Measurements from ENCODE around the gene PAPPA. TPM values are rescaled to one million over a fixed set of nuclear protein-coding genes. Genes with fewer than 3 reads are reported as not detected.

The PAPPA gene
- polyA plus RNA-seq, 1 of the 3 experiments (the other 2 are of a cell fraction) = 44.5 TPM

- Histone ChIP-seq H3K27ac (ENCODE audit: low read depth in 2 of 2, low read length in 1 of 2) (no peak overlapping the region), H3K9ac (no peak overlapping the region), H4K20me1 (ENCODE audit: insufficient read depth) (0 out of 2 replicates have a peak, but pooled peaks cover 13% of the 10 kb centered on the region), H3K4me2 (no peak overlapping the region), H3K79me2 (ENCODE audit: insufficient read depth) (peaks cover 23% of the 10 kb centered on the region; the same call in 1 of the 2 replicates), H3F3A (replicated peaks; ENCODE audit: insufficient read depth) (peaks cover 12% of the 10 kb centered on the region), H2AFZ (ENCODE audit: low read depth) (no peak overlapping the region), H3K36me3 (replicated peaks in 1 of 2; ENCODE audit: control insufficient read depth in 1 of 2, insufficient read depth in 2 of 2, low read length in 1 of 2) (peaks cover 55 to 87% of the 10 kb centered on the region in 2 experiments), H3K27me3 (ENCODE audit: insufficient read depth) (no peaks in the 10 kb centered on the region), H3K9me2 (no peaks in the 10 kb centered on the region), H3K4me3 (ENCODE audit: low read depth in 2 of 2, low read length in 1 of 2) (no peak overlapping the region), H3K4me1 (ENCODE audit: control insufficient read depth in 1 of 2, insufficient read depth in 2 of 2, low read depth in 1 of 2, low read length in 1 of 2) (peaks cover 3 to 4% of the 10 kb centered on the region in 2 experiments; a peak in 2 of 4 replicates), H3K9me3 (no peaks in the 10 kb centered on the region)
- ChIA-PET POLR2A (no interaction called here), CTCF (interaction anchor here (1.0 kb wide), 1 partner anchor 9 kb away, joined by 3 read pairs; no protein-coding TSS in a partner anchor)
- no peak for TF ChIP-seq ZBTB33 (IDR thresholded peaks at IDR 0.05; ENCODE audit: borderline replicate concordance, low read depth)
- TF ChIP-seq POLR2AphosphoS5 (IDR thresholded peaks at IDR 0.05; ENCODE audit: low read depth, low read length) = no peak
- TF ChIP-seq EZH2phosphoT487 (IDR thresholded peaks at IDR 0.05; ENCODE audit: borderline replicate concordance, low read depth) = no peak
- TF ChIP-seq MXI1 (IDR thresholded peaks at IDR 0.05; ENCODE audit: low read depth, low read length) = no peak
- DNase-seq = no peak
- WGBS (ENCODE audit: low lambda C conversion rate) = 100% methylated on average over 2 of the region's 2 CpGs
These were observed 189.3 kb downstream of the PAPPA start for GRCh38 chr9:116342941-116343340.

- Histone ChIP-seq H2AFZ (ENCODE audit: low read depth) (no peak overlapping the region), H3K4me1 (ENCODE audit: control insufficient read depth in 1 of 2, insufficient read depth in 2 of 2, low read depth in 1 of 2, low read length in 1 of 2) (peaks cover 0 to 3% of the 10 kb centered on the region in 2 experiments; a peak in 2 of 4 replicates), H3K9me3 (no peaks in the 10 kb centered on the region), H3K9me2 (no peaks in the 10 kb centered on the region), H3K27ac (ENCODE audit: low read depth in 2 of 2, low read length in 1 of 2) (no peak overlapping the region), H3K79me2 (ENCODE audit: insufficient read depth) (peaks cover 14% of the 10 kb centered on the region; the same call in 1 of the 2 replicates), H3K4me3 (ENCODE audit: low read depth in 2 of 2, low read length in 1 of 2) (no peak overlapping the region), H3K36me3 (replicated peaks in 1 of 2; ENCODE audit: control insufficient read depth in 1 of 2, insufficient read depth in 2 of 2, low read length in 1 of 2) (peaks cover 56 to 95% of the 10 kb centered on the region in 2 experiments), H3K27me3 (ENCODE audit: insufficient read depth) (no peaks in the 10 kb centered on the region), H3F3A (replicated peaks; ENCODE audit: insufficient read depth) (peaks cover 7% of the 10 kb centered on the region), H3K4me2 (no peak overlapping the region), H4K20me1 (ENCODE audit: insufficient read depth) (0 out of 2 replicates have a peak, but pooled peaks cover 4% of the 10 kb centered on the region), H3K9ac (no peak overlapping the region)
- CTCF ChIA-PET = no interaction called here
- no peak for DNase-seq
- POLR2A ChIA-PET = no interaction called here
- 93% methylated on average over 10 of the region's 10 CpGs for WGBS (ENCODE audit: low lambda C conversion rate)
- TF ChIP-seq FOSL2 (IDR thresholded peaks at IDR 0.05; ENCODE audit: borderline replicate concordance, low read depth) (no peak), FOXM1 (IDR thresholded peaks at IDR 0.05; ENCODE audit: low read depth) (no peak), TEAD4 (IDR thresholded peaks at IDR 0.05; ENCODE audit: borderline replicate concordance, insufficient read depth) (no peak), SIN3A (IDR thresholded peaks at IDR 0.05; ENCODE audit: borderline replicate concordance, low read depth, low read length) (no peak), USF1 (IDR thresholded peaks at IDR 0.05; ENCODE audit: borderline replicate concordance, low read depth) (no peak), USF2 (IDR thresholded peaks at IDR 0.05; ENCODE audit: borderline replicate concordance, low read depth, low read length) (no peak), GATA2 (CRISPR knock-in tag; IDR thresholded peaks at IDR 0.05) (no peak), EZH2phosphoT487 (IDR thresholded peaks at IDR 0.05; ENCODE audit: borderline replicate concordance, low read depth) (no peak), GABPA (IDR thresholded peaks at IDR 0.05; ENCODE audit: low read depth) (no peak), REST (IDR thresholded peaks at IDR 0.05; ENCODE audit: low read depth, low read length) (no peak), CTCF (IDR thresholded peaks at IDR 0.05) (no peak), POLR2AphosphoS5 (IDR thresholded peaks at IDR 0.05; ENCODE audit: low read depth, low read length) (no peak), TCF12 (IDR thresholded peaks at IDR 0.05) (no peak)
These were observed 190.8 kb downstream of the PAPPA start for GRCh38 chr9:116344416-116344815.
